Endothelial cell of umbilical vein (primary cell): ENCODE measurements around the gene PDE11A. TPM values are rescaled to one million over a fixed set of nuclear protein-coding genes. Genes with fewer than 3 reads are reported as not detected.

Experiments
- BruUV-seq: library from RNA; stranded (reverse); fragments of 400-500 nt; replicated peaks from 2 replicates; lab custom pipeline; 2021; lab: Mats Ljungman, UMichigan
- CTCF ChIA-PET: fragments of 300-600, 350-600 bp; sonication (Branson Sonifier 250); formaldehyde crosslinking; loops from one replicate; lab custom pipeline; 2021; ENCODE audit warnings: antibody characterized with exemption, inconsistent platforms; lab: Charles Lee
- POLR2A ChIA-PET: fragments of 300-600, 350-600 bp; sonication (Branson Sonifier 250); formaldehyde crosslinking; loops from one replicate; lab custom pipeline; 2021; ENCODE audit warnings: antibody characterized with exemption, inconsistent platforms; lab: Charles Lee
- DNase-seq: peaks from one replicate; pipeline ENCODE4 v3.0.0-alpha.2; 2011; ENCODE audit warnings: low read depth, low spot score
- FAIRE-seq: peaks from 2 replicates; lab custom pipeline; 2011; peaks lifted over from hg19 to GRCh38; lab: Jason Lieb, UNC
- H2AFZ ChIP-seq: 2 replicates; pipeline ENCODE4 v1.6.0; 2012; ENCODE audit warnings: low read depth, low read length, control low read depth, inconsistent platforms
- H3K27ac ChIP-seq: 2 replicates; pipeline ENCODE4 v1.5.1; 2011; ENCODE audit warnings: low read depth, mild to moderate bottlenecking, control low read depth, low read length, moderate library complexity; ENCODE audit not compliant: insufficient read depth
- H3K27me3 ChIP-seq, 2 experiments: 2 replicates each; pipeline versions ENCODE4 v1.6.0 to v1.6.1; 2011; ENCODE audit warnings: low read length in 2 of 2, mixed read lengths in 1 of 2; ENCODE audit not compliant: control insufficient read depth in 2 of 2, insufficient read depth in 2 of 2
- H3K36me3 ChIP-seq, 2 experiments: 2 replicates in 1 of 2; 3 replicates in 1 of 2; pipeline ENCODE4 v1.5.1; 2011; ENCODE audit warnings: low read length in 2 of 2, mild to moderate bottlenecking in 1 of 2, moderate library complexity in 1 of 2; ENCODE audit not compliant: control insufficient read depth in 2 of 2, insufficient read depth in 2 of 2; ENCODE audit errors: extremely low read depth in 1 of 2
- H3K4me1 ChIP-seq: 3 replicates; pipeline ENCODE4 v1.5.1; 2011; ENCODE audit warnings: mild to moderate bottlenecking, low read length; ENCODE audit not compliant: control insufficient read depth, insufficient read depth; ENCODE audit errors: extremely low read depth
- H3K4me2 ChIP-seq: 2 replicates; pipeline ENCODE4 v1.6.1; 2011; ENCODE audit warnings: low read length, control low read depth, mixed read lengths; ENCODE audit not compliant: insufficient read depth
- H3K4me3 ChIP-seq, 3 experiments: fragments of 200-600 bp in 1 of 3; sonication (generic), shearing (Covaris generic) in 1 of 3; replicated peaks in 1 of 3; 2 replicates each; pipeline ENCODE4 v1.5.1; 2011 to 2016; ENCODE audit warnings: control low read depth in 3 of 3, low read length in 3 of 3, mild to moderate bottlenecking in 2 of 3, inconsistent platforms in 1 of 3, low read depth in 1 of 3, moderate library complexity in 1 of 3; ENCODE audit not compliant: insufficient read depth in 1 of 3
- H3K79me2 ChIP-seq: 2 replicates; pipeline ENCODE4 v1.6.0; 2012; ENCODE audit warnings: low read length, inconsistent platforms; ENCODE audit not compliant: control insufficient read depth, insufficient read depth
- H3K9ac ChIP-seq: replicated peaks from 2 replicates; pipeline ENCODE3; 2011; ENCODE audit warnings: low read length, control low read depth; ENCODE audit not compliant: insufficient read depth; ENCODE audit errors: extremely low read depth
- H3K9me1 ChIP-seq: replicated peaks from 3 replicates; pipeline ENCODE4 v1.6.0; 2011; ENCODE audit warnings: mild to moderate bottlenecking, low read length; ENCODE audit not compliant: control insufficient read depth, insufficient read depth; ENCODE audit errors: extremely low read depth
- H3K9me3 ChIP-seq: replicated peaks from 2 replicates; pipeline ENCODE4 v1.5.1; 2012; ENCODE audit warnings: low read length, inconsistent platforms; ENCODE audit not compliant: control insufficient read depth, insufficient read depth
- H4K20me1 ChIP-seq: replicated peaks from 2 replicates; pipeline ENCODE3; 2011; ENCODE audit warnings: mild to moderate bottlenecking, low read length; ENCODE audit not compliant: control insufficient read depth, insufficient read depth; ENCODE audit errors: extremely low read depth
- EZH2 ChIP-seq: IDR thresholded peaks from 2 replicates; pipeline ENCODE4 v1.6.1; 2012; ENCODE audit warnings: borderline replicate concordance, low read depth, mild to moderate bottlenecking, moderate library complexity, low read length, inconsistent platforms; ENCODE audit not compliant: severe bottlenecking
- FOS ChIP-seq: IDR thresholded peaks from 2 replicates; pipeline ENCODE4 v1.6.1; 2011; ENCODE audit warnings: mild to moderate bottlenecking, low read length, moderate library complexity, borderline replicate concordance; ENCODE audit not compliant: insufficient read depth
- GATA2 ChIP-seq: IDR thresholded peaks from 2 replicates; pipeline ENCODE4 v1.7.0; 2011; ENCODE audit warnings: low read depth, mild to moderate bottlenecking, moderate library complexity, mixed read lengths, low read length; ENCODE audit not compliant: insufficient read length, insufficient read depth
- JUN ChIP-seq: IDR thresholded peaks from 2 replicates; pipeline ENCODE4 v1.6.1; 2011; ENCODE audit warnings: borderline replicate concordance, low read depth; ENCODE audit not compliant: insufficient read length, insufficient read depth
- MYC ChIP-seq: IDR thresholded peaks from one replicate; pipeline ENCODE4 v1.6.1; 2011; ENCODE audit warnings: mild to moderate bottlenecking, low read depth, low read length
- POLR2A ChIP-seq: IDR thresholded peaks from 2 replicates; pipeline ENCODE4 v1.6.1; 2012; ENCODE audit warnings: low read depth, mild to moderate bottlenecking, control low read depth, low read length
- POLR2AphosphoS5 ChIP-seq: IDR thresholded peaks from 2 replicates; pipeline ENCODE4 v1.6.1; 2012; ENCODE audit warnings: low read depth, mild to moderate bottlenecking, control low read depth, low read length, moderate library complexity; ENCODE audit not compliant: insufficient read depth
- dilution Hi-C: fragments of 300-500 bp; cut with MboI; formaldehyde crosslinking; loops from one replicate; pipeline ENCODE4 v1.15.0; 2019; ENCODE audit warnings: low sequenced_read_pairs; ENCODE audit not compliant: extremely low pct_ligation_motif_present
- intact Hi-C: fragments of 100-400 bp; cut with micrococcal nuclease; formaldehyde crosslinking; loops from one replicate; pipeline ENCODE4 v1.10.0; 2022
- polyA plus RNA-seq, 4 experiments: library from polyadenylated mRNA; depleted of rRNA in 3 of 4; stranded (reverse) in 3 of 4; unstranded in 1 of 4; fragments of >200 nt; gene quantifications; 2 replicates each; pipeline versions ENCODE4 v1.2.1 to v1.2.3, GENCODE V29; 2011 to 2012; ENCODE audit warnings: missing spikeins in 1 of 4
- total RNA-seq: library from RNA; stranded (reverse); gene quantifications from 2 replicates; pipeline ENCODE4 v1.2.3, GENCODE V29; 2021
- TF ChIP-seq, protein P1 (sequence below), 2 donors: IDR thresholded peaks; 1 replicate in 1 of 2; 2 replicates in 1 of 2; pipeline ENCODE4 v1.5.1; 2011; ENCODE audit warnings: low read length in 2 of 2, mild to moderate bottlenecking in 2 of 2, moderate library complexity in 2 of 2, control low read depth in 1 of 2, inconsistent platforms in 1 of 2, low read depth in 1 of 2; ENCODE audit not compliant: insufficient read depth in 1 of 2; ENCODE audit errors: extremely low read depth in 1 of 2
- TF ChIP-seq, protein P2 (sequence below): IDR thresholded peaks from 2 replicates; pipeline ENCODE4 v1.6.1; 2011; ENCODE audit not compliant: insufficient read depth, insufficient read length

The PDE11A gene
- total and polyA plus RNA-seq, 2 donors (not counting 3 experiments of a cell fraction or from before 2014, with no cell fraction given): 0.07 to 0.51 TPM

DNA sequence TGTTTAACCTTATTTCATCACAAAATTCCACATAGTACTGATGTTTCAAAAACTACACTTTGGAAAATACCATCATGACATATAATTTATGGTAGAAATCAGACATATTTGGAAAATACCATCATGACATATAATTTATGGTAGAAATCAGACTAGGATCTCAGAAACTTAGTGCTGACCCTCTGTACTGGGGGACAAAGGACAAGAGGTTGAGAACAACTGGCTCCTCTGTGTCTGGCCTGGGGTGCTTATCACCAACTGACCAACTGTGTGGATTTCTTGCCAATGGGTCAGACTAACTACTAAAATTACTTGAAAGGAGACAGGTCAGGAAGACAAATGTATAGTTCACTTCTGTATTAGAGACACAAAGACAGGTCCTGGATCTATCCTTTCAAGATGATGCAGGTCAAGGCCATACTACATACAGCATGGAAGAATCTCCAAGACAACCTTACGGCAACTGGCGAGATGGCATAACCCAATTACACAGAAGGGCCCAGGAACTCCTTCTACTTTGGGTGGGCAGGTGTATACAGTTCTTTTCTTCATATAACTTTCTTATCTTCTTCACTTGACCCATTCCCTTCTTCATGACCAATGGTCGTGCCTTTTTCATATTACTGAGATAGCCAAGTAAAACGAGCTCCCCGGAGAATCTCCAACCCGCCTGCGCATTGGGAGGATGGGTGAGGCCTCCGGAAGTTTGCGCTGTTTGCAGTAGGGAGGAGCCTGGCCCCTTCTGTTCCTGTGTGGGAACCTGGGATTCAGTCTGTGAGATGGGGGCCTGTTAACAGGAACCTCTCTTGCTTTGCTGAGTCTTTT is 389.5 kb downstream of the PDE11A start:
- POLR2A ChIA-PET: no interaction called here
- Histone ChIP-seq H3K4me3 (no peak overlapping the region), H3K27ac (no peak overlapping the region), H2AFZ (no peak overlapping the region), H3K79me2 (no peaks in the 10 kb centered on the region), H3K9ac (no peak overlapping the region), H3K9me1 (no peaks in the 10 kb centered on the region), H3K36me3 (no peaks in the 10 kb centered on the region), H4K20me1 (no peaks in the 10 kb centered on the region), H3K4me1 (peaks cover 7% of the 10 kb centered on the region), H3K4me2 (no peak overlapping the region), H3K27me3 (no peaks in the 10 kb centered on the region), H3K9me3 (no peaks in the 10 kb centered on the region)
- BruUV-seq: no TSS peak
- dilution Hi-C loops: no loop called here
- intact Hi-C loops: no loop called here
- CTCF ChIA-PET: no interaction called here
- FAIRE-seq: no peak
- no peak for TF ChIP-seq JUN
- TF ChIP-seq EZH2: no peak
- no peak for TF ChIP-seq POLR2AphosphoS5
- TF ChIP-seq, protein P1, sequence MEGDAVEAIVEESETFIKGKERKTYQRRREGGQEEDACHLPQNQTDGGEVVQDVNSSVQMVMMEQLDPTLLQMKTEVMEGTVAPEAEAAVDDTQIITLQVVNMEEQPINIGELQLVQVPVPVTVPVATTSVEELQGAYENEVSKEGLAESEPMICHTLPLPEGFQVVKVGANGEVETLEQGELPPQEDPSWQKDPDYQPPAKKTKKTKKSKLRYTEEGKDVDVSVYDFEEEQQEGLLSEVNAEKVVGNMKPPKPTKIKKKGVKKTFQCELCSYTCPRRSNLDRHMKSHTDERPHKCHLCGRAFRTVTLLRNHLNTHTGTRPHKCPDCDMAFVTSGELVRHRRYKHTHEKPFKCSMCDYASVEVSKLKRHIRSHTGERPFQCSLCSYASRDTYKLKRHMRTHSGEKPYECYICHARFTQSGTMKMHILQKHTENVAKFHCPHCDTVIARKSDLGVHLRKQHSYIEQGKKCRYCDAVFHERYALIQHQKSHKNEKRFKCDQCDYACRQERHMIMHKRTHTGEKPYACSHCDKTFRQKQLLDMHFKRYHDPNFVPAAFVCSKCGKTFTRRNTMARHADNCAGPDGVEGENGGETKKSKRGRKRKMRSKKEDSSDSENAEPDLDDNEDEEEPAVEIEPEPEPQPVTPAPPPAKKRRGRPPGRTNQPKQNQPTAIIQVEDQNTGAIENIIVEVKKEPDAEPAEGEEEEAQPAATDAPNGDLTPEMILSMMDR (IDR thresholded peaks at IDR 0.05; ENCODE audit: extremely low read depth in 1 of 2, insufficient read depth in 1 of 2, low read depth in 1 of 2, low read length in 2 of 2): no peak
- no peak for TF ChIP-seq MYC
- no peak for TF ChIP-seq GATA2
- TF ChIP-seq, protein P2, sequence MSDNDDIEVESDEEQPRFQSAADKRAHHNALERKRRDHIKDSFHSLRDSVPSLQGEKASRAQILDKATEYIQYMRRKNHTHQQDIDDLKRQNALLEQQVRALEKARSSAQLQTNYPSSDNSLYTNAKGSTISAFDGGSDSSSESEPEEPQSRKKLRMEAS: no peak
- no peak for TF ChIP-seq FOS
- TF ChIP-seq POLR2A: no peak
- DNase-seq: no peak
